CD14-positive monocyte (primary cell): Measurements from ENCODE around the gene THSD7B. TPM values are rescaled to one million over a fixed set of nuclear protein-coding genes. Genes with fewer than 3 reads are reported as not detected.

Experiments
- DNase-seq, 3 donors: peaks; one replicate each; pipeline ENCODE4 v3.0.0-alpha.2; 2011 to 2022
- H2AFZ ChIP-seq: 2 replicates; pipeline ENCODE4 v1.6.0; 2012; ENCODE audit warnings: mild to moderate bottlenecking, low read depth, low read length, inconsistent platforms; ENCODE audit not compliant: insufficient read depth, poor library complexity, severe bottlenecking
- H3K27ac ChIP-seq, 2 donors: 1 replicate in 1 of 2; 2 replicates in 1 of 2; pipeline ENCODE4 v1.5.1; 2012 to 2013; ENCODE audit warnings: low read length in 2 of 2, control low read depth in 1 of 2, inconsistent platforms in 1 of 2, low read depth in 1 of 2, mild to moderate bottlenecking in 1 of 2
- H3K27me3 ChIP-seq, 2 donors: one replicate each; pipeline versions ENCODE4 v1.6.0 to v1.6.1; 2011 to 2013; ENCODE audit warnings: low read length in 2 of 2; ENCODE audit not compliant: control insufficient read depth in 2 of 2, insufficient read depth in 2 of 2
- H3K36me3 ChIP-seq, 2 donors: replicated peaks in 1 of 2; 1 replicate in 1 of 2; 2 replicates in 1 of 2; pipeline versions ENCODE4 v1.5.1 to v1.6.1; 2012 to 2013; ENCODE audit warnings: low read length in 2 of 2, control low read depth in 1 of 2, inconsistent platforms in 1 of 2, mild to moderate bottlenecking in 1 of 2; ENCODE audit not compliant: insufficient read depth in 2 of 2, control insufficient read depth in 1 of 2
- H3K4me1 ChIP-seq, 2 donors: 1 replicate in 1 of 2; 2 replicates in 1 of 2; pipeline versions ENCODE4 v1.5.1 to v1.6.1; 2012 to 2013; ENCODE audit warnings: low read length in 2 of 2, control low read depth in 1 of 2, inconsistent platforms in 1 of 2, mild to moderate bottlenecking in 1 of 2, moderate library complexity in 1 of 2; ENCODE audit not compliant: insufficient read depth in 2 of 2, control insufficient read depth in 1 of 2
- H3K4me2 ChIP-seq: replicated peaks from 2 replicates; pipeline ENCODE3; 2012; ENCODE audit warnings: low read length, moderate library complexity, mild to moderate bottlenecking; ENCODE audit not compliant: poor library complexity, severe bottlenecking; ENCODE audit errors: extremely low read depth
- H3K4me3 ChIP-seq, 3 experiments: fragments of 200-600 bp in 1 of 3; sonication (generic) in 1 of 3; replicated peaks in 1 of 3; 1 replicate in 2 of 3; 2 replicates in 1 of 3; pipeline ENCODE4 v1.5.1; 2011 to 2013; ENCODE audit warnings: low read length in 3 of 3, mild to moderate bottlenecking in 3 of 3, control low read depth in 2 of 3, low read depth in 2 of 3, inconsistent platforms in 1 of 3, moderate library complexity in 1 of 3
- H3K79me2 ChIP-seq: 2 replicates; pipeline ENCODE4 v1.6.0; 2012; ENCODE audit warnings: mild to moderate bottlenecking, control low read depth, inconsistent platforms, low read length, moderate library complexity; ENCODE audit not compliant: insufficient read depth
- H3K9ac ChIP-seq: 2 replicates; pipeline ENCODE4 v1.6.0; 2017; ENCODE audit warnings: low read length, mild to moderate bottlenecking; ENCODE audit not compliant: insufficient read depth, poor library complexity, severe bottlenecking
- H3K9me3 ChIP-seq, 2 donors: replicated peaks in 1 of 2; 1 replicate in 1 of 2; 2 replicates in 1 of 2; pipeline versions ENCODE4 v1.5.1 to v1.6.1; 2012 to 2013; ENCODE audit warnings: low read length in 2 of 2, control low read depth in 1 of 2; ENCODE audit not compliant: control insufficient read depth in 1 of 2, insufficient read depth in 1 of 2
- H4K20me1 ChIP-seq: 2 replicates; pipeline ENCODE4 v1.6.0; 2012; ENCODE audit warnings: mild to moderate bottlenecking, low read length, control low read depth, moderate library complexity; ENCODE audit not compliant: insufficient read depth
- H3K27ac Mint-ChIP-seq, 7 donors: one replicate each; pipeline ENCODE4 v1.8.0; 2020; ENCODE audit warnings: mild to moderate bottlenecking in 7 of 7, mixed read lengths in 7 of 7, moderate library complexity in 6 of 7, inconsistent platforms in 2 of 7
- H3K27me3 Mint-ChIP-seq, 3 donors: one replicate each; pipeline ENCODE4 v1.8.0; 2021 to 2022; ENCODE audit warnings: low read depth in 3 of 3, mild to moderate bottlenecking in 3 of 3, mixed read lengths in 3 of 3, moderate library complexity in 3 of 3, inconsistent platforms in 1 of 3
- H3K36me3 Mint-ChIP-seq, 2 donors: one replicate each; pipeline ENCODE4 v1.8.0; 2020; ENCODE audit warnings: mixed read lengths in 2 of 2, inconsistent platforms in 1 of 2, mild to moderate bottlenecking in 1 of 2
- H3K4me1 Mint-ChIP-seq: one replicate; pipeline ENCODE4 v1.8.0; 2020; ENCODE audit warnings: mild to moderate bottlenecking, mixed read lengths
- H3K4me3 Mint-ChIP-seq, 2 donors: one replicate each; pipeline ENCODE4 v1.8.0; 2020; ENCODE audit warnings: mild to moderate bottlenecking in 2 of 2, mixed read lengths in 2 of 2, moderate library complexity in 1 of 2
- H3K9me3 Mint-ChIP-seq, 7 donors: one replicate each; pipeline ENCODE4 v1.8.0; 2020 to 2022; ENCODE audit warnings: mixed read lengths in 7 of 7, mild to moderate bottlenecking in 6 of 7, moderate library complexity in 6 of 7, inconsistent platforms in 2 of 7
- WGBS: methylation state at CpG from one replicate; pipeline ENCODE4 v1.1.5; 2013; ENCODE audit warnings: missing lambda C conversion rate; ENCODE audit not compliant: insufficient coverage; 5-methylcytosine and 5-hydroxymethylcytosine counted together
- intact Hi-C, 2 donors: fragments of 100-400 bp; cut with micrococcal nuclease; formaldehyde crosslinking; loops; one replicate each; pipeline versions ENCODE4 v1.15.0 to v1.15.1; 2023
- polyA plus RNA-seq, 3 donors: library from polyadenylated mRNA; depleted of rRNA in 1 of 3; unstranded in 2 of 3; stranded (reverse) in 1 of 3; fragments of 300-500 nt in 2 of 3; fragments of >200 nt in 1 of 3; fragmentation: Illumina TruSeq in 2 of 3; gene quantifications; 1 replicate in 2 of 3; 2 replicates in 1 of 3; pipeline ENCODE4 v1.2.3, GENCODE V29; 2012 to 2021
- TF ChIP-seq, protein P1 (sequence below): fragments of 200-600 bp; IDR thresholded peaks from one replicate; pipeline ENCODE4 v1.8.0; 2022; ENCODE audit warnings: antibody characterized with exemption, mild to moderate bottlenecking

THSD7B gene
- polyA plus RNA-seq, 3 donors, result not detected

DNA sequence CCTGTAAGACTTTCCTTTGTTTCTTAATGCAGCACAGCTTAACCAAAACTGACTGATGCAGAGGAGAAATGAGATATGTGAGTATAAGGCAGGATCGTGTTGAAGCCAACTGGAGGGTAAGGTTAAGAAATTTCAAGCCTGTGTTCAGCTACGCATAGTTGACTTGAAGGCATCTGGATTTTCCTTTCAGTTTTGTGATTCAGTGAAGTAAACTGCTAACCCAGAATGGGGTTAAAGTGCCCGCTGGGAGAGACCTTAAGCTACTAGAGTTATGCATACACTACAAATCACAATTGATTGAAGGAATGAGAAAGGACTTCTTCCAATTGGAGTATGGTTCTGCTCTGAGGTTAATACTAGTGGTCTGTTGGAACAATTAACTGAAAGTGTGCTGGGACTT lies 22.6 kb downstream of the THSD7B start:
- Histone ChIP-seq H3K4me3 (no peak overlapping the region), H3K4me2 (no peak overlapping the region), H3K27me3 (no peaks in the 10 kb centered on the region), H2AFZ (no peak overlapping the region), H3K36me3 (no peaks in the 10 kb centered on the region), H3K79me2 (no peaks in the 10 kb centered on the region), H3K9ac (no peak overlapping the region), H3K4me1 (no peaks in the 10 kb centered on the region), H3K27ac (no peak overlapping the region), H4K20me1 (no peaks in the 10 kb centered on the region), H3K9me3 (no peaks in the 10 kb centered on the region)
- no peaks in the 10 kb centered on the region for H3K36me3 Mint-ChIP-seq
- H3K4me1 Mint-ChIP-seq, result no peaks in the 10 kb centered on the region
- H3K27me3 Mint-ChIP-seq, result peaks cover 2 to 6% (median 2%) of the 10 kb centered on the region in 3 donors
- WGBS, result 92% methylated on average over 2 of the region's 3 CpGs
- TF ChIP-seq, protein P1, sequence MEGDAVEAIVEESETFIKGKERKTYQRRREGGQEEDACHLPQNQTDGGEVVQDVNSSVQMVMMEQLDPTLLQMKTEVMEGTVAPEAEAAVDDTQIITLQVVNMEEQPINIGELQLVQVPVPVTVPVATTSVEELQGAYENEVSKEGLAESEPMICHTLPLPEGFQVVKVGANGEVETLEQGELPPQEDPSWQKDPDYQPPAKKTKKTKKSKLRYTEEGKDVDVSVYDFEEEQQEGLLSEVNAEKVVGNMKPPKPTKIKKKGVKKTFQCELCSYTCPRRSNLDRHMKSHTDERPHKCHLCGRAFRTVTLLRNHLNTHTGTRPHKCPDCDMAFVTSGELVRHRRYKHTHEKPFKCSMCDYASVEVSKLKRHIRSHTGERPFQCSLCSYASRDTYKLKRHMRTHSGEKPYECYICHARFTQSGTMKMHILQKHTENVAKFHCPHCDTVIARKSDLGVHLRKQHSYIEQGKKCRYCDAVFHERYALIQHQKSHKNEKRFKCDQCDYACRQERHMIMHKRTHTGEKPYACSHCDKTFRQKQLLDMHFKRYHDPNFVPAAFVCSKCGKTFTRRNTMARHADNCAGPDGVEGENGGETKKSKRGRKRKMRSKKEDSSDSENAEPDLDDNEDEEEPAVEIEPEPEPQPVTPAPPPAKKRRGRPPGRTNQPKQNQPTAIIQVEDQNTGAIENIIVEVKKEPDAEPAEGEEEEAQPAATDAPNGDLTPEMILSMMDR, result no peak
- intact Hi-C loops, result no loop called here
- no peaks in the 10 kb centered on the region for H3K9me3 Mint-ChIP-seq
- no peak overlapping the region for H3K4me3 Mint-ChIP-seq
- no peak overlapping the region for H3K27ac Mint-ChIP-seq
- DNase-seq, result no peak

DNA sequence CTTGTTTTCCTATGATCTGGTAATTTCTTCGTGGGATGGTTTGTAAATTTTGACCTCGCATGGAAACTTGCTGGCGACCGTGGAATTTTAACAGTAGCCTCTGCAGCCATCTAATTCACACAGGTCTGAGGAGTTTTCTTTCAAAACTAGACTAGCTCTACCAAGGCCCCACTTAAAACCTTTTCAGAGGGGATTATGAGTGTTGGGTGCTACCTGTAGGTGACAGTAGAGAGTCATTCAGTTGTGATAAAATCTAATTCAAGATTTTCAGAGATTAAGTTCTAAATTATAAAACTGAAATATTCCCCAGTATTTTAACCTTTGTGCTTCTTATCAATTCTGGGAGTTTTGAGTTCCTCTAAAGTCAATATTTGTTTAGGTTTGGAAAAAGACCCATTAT lies 31.0 kb downstream of the THSD7B start:
- Histone ChIP-seq H4K20me1 (no peaks in the 10 kb centered on the region), H3K4me2 (no peak overlapping the region), H3K79me2 (no peaks in the 10 kb centered on the region), H3K9me3 (no peaks in the 10 kb centered on the region), H3K4me1 (no peaks in the 10 kb centered on the region), H3K9ac (no peak overlapping the region), H3K27me3 (no peaks in the 10 kb centered on the region), H2AFZ (no peak overlapping the region), H3K27ac (no peak overlapping the region), H3K4me3 (no peak overlapping the region), H3K36me3 (no peaks in the 10 kb centered on the region)
- no peaks in the 10 kb centered on the region for H3K4me1 Mint-ChIP-seq
- H3K9me3 Mint-ChIP-seq, result no peaks in the 10 kb centered on the region
- H3K36me3 Mint-ChIP-seq, result no peaks in the 10 kb centered on the region
- peaks cover 2 to 4% (median 2%) of the 10 kb centered on the region in 3 donors for H3K27me3 Mint-ChIP-seq
- no peak for DNase-seq
- H3K4me3 Mint-ChIP-seq, result no peak overlapping the region
- TF ChIP-seq, protein P1, result no peak
- intact Hi-C loops, result no loop called here
- WGBS, result no CpG with 5 or more reads among the region's 4 CpGs
- H3K27ac Mint-ChIP-seq, result no peak overlapping the region
